Esophagus muscularis mucosa (tissue), 4 donors: ENCODE measurements around the gene PBX3. TPM values are rescaled to one million over a fixed set of nuclear protein-coding genes. Genes with fewer than 3 reads are reported as not detected.

Experiments
- DNase-seq: peaks from one replicate; pipeline ENCODE4 v3.0.0-alpha.2; 2017; ENCODE audit errors: extremely low spot score
- H3K27ac ChIP-seq, 4 donors: fragments of 200-600 bp; sonication (generic); replicated peaks in 1 of 4; 1 replicate in 3 of 4; 2 replicates in 1 of 4; pipeline ENCODE4 v1.5.1; 2016 to 2019; ENCODE audit warnings: mild to moderate bottlenecking in 1 of 4
- H3K27me3 ChIP-seq, 4 donors: fragments of 200-600 bp; sonication (generic); one replicate each; pipeline versions ENCODE4 v1.5.1 to v1.6.0; 2016 to 2019
- H3K36me3 ChIP-seq, 4 donors: fragments of 200-600 bp; sonication (generic); one replicate each; pipeline ENCODE4 v1.5.1; 2016 to 2019
- H3K4me1 ChIP-seq, 4 donors: fragments of 200-600 bp; sonication (generic); one replicate each; pipeline ENCODE4 v1.5.1; 2016 to 2019
- H3K4me3 ChIP-seq, 4 donors: fragments of 200-600 bp; sonication (generic); 1 replicate in 2 of 4; 2 replicates in 2 of 4; pipeline ENCODE4 v1.5.1; 2016 to 2019; ENCODE audit warnings: mild to moderate bottlenecking in 4 of 4, moderate library complexity in 1 of 4
- H3K9me3 ChIP-seq, 4 donors: fragments of 200-600 bp; sonication (generic); 1 replicate in 3 of 4; 2 replicates in 1 of 4; pipeline ENCODE4 v1.5.1; 2016 to 2019
- CTCF ChIP-seq, 3 experiments: fragments of 200-600 bp in 2 of 3; fragments of 450-650 bp in 1 of 3; sonication (generic) in 2 of 3; IDR thresholded peaks; one replicate each; pipeline ENCODE4 v1.5.1; 2017 to 2019; ENCODE audit warnings: antibody characterized with exemption in 3 of 3, mild to moderate bottlenecking in 2 of 3, moderate library complexity in 1 of 3
- EP300 ChIP-seq: sonication (generic); formaldehyde crosslinking; IDR thresholded peaks from one replicate; pipeline ENCODE4 v1.6.1; 2017; ENCODE audit warnings: antibody characterized with exemption
- POLR2A ChIP-seq: fragments of 450-650 bp; IDR thresholded peaks from one replicate; pipeline ENCODE4 v1.6.1; 2017; ENCODE audit warnings: antibody characterized with exemption, moderate library complexity, mild to moderate bottlenecking, low read depth
- POLR2AphosphoS5 ChIP-seq, 2 donors: sonication (generic); formaldehyde crosslinking; IDR thresholded peaks; one replicate each; pipeline ENCODE4 v1.6.1; 2017; ENCODE audit warnings: antibody characterized with exemption in 2 of 2
- WGBS: methylation state at CpG from one replicate; pipeline ENCODE4 v1.1.5; 2018; 5-methylcytosine and 5-hydroxymethylcytosine counted together
- intact Hi-C: fragments of 100-400 bp; cut with DNase I; formaldehyde crosslinking; loops from one replicate; pipeline ENCODE4 v1.15.1; 2023
- total RNA-seq, 4 donors: library from RNA; depleted of rRNA; stranded (reverse); fragments of >200 nt; gene quantifications; one replicate each; pipeline versions ENCODE4 v1.1.0 to v1.2.1, GENCODE V29; 2016

The PBX3 gene
- total RNA-seq, 4 donors from 2014 or later = 50.1 to 82.4 (median 54.3) TPM

- intact Hi-C loops = no loop called here
- TF ChIP-seq CTCF (IDR thresholded peaks at IDR 0.05) (no peak), POLR2AphosphoS5 (IDR thresholded peaks at IDR 0.05) (no peak), POLR2A (no peak)
- Histone ChIP-seq H3K27me3 (no peaks in the 10 kb centered on the region), H3K4me3 (no peak overlapping the region), H3K9me3 (peaks cover 0 to 5% (median 2%) of the 10 kb centered on the region in 4 donors), H3K4me1 (peaks cover 0 to 7% (median 0%) of the 10 kb centered on the region in 4 donors), H3K36me3 (peaks cover 0 to 5% (median 2%) of the 10 kb centered on the region in 4 donors), H3K27ac (no peak overlapping the region)
- DNase-seq = no peak
- 100% methylated on average over 4 of the region's 4 CpGs for WGBS
Observed at GRCh38 chr9:125950880-125951471, 203.8 kb downstream of the PBX3 start.

DNA sequence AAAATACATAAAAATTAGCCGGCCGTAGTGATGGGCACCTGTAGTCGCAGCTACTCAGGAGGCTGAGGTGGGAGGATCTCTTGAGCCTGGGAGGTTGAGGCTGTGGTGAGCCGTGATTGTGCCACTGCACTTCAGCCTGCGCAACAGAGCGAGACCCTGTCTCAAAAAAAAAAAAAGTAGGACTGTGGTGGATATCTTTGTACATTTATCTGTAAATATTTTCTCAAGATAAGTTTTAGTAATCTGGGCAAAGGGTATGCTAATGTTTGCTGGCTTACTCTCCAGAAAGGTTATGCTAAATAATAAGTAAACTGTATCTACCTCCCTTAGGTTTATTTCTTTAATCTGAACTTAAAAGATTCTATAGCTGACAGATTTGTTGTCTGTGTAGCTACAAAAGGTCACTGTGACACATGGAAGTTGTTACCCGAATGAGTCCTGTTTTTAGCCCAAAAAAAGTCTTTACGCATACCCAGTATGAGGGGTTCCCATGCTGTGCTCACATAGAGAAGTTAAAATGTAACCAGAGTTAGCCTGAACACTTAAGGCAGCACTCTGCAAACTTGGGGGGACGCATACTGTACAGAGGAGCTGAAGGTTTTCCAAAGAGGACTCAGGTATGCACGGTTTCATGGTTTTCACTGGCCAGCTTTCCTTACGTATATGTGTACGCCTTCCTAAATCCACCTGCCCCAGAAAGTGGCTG is 206.3 kb downstream of the PBX3 start:
- Histone ChIP-seq H3K27me3 (no peaks in the 10 kb centered on the region), H3K36me3 (peaks cover 0 to 5% (median 2%) of the 10 kb centered on the region in 4 donors), H3K4me3 (no peak overlapping the region), H3K27ac (no peak overlapping the region), H3K9me3 (no peaks in the 10 kb centered on the region), H3K4me1 (peaks cover 0 to 9% (median 0%) of the 10 kb centered on the region in 4 donors)
- WGBS = 97% methylated on average over 12 of the region's 12 CpGs
- DNase-seq = no peak
- TF ChIP-seq POLR2A = no peak
- TF ChIP-seq POLR2AphosphoS5 (IDR thresholded peaks at IDR 0.05) = no peak
- TF ChIP-seq EP300 = no peak
- no peak for TF ChIP-seq CTCF (IDR thresholded peaks at IDR 0.05)
- intact Hi-C loops = no loop called here

DNA sequence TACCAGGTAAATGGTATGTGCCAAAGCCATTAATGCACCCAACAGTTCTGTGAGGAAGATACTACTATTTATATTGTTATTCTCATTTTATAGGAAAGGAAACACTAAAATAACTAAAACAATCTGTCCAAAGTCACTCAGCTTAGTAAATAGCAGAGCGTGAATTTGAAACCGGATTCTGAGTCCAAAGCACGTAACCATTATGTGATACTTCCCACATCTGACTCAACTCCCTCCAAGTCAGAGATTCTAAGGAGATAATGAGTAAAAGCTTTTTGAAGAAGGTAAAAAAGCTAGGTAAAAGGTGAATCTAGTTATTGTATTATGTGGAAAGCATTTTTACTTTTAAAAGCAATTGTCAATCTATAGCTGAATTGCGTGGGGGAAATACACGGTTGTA is 208.9 kb downstream of the PBX3 start:
- intact Hi-C loops = no loop called here
- H3K9me3 ChIP-seq = no peaks in the 10 kb centered on the region
- peaks cover 0 to 22% (median 14%) of the 10 kb centered on the region in 4 donors for H3K4me1 ChIP-seq
- peaks cover 0 to 10% (median 3%) of the 10 kb centered on the region in 4 donors for H3K36me3 ChIP-seq
- DNase-seq = no peak
- H3K27me3 ChIP-seq = no peaks in the 10 kb centered on the region
- no peak overlapping the region for H3K4me3 ChIP-seq
- no peak overlapping the region for H3K27ac ChIP-seq
- 97% methylated on average over 5 of the region's 5 CpGs for WGBS
- TF ChIP-seq CTCF (IDR thresholded peaks at IDR 0.05) (no peak), EP300 (no peak), POLR2A (no peak), POLR2AphosphoS5 (IDR thresholded peaks at IDR 0.05) (no peak)

DNA sequence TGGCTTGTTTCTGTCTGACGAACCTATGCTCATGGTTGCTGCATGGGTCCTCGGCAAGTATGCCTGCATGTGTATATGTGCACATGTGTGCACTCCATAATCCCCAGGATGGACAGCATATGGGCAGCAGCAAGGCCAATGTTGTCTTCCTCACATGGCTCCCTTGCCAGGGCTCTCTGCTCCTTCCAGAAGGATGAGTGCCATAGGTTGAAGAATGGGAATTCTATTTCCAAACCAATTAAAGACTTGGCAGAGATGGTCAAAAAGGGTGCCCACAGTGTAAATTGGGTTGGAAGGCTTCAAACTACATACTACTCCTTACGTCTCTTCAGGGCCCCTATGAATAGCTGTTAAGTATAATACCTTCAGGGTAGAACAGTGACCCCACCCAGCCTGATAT is 212.1 kb downstream of the PBX3 start:
- peaks cover 0 to 27% (median 20%) of the 10 kb centered on the region in 4 donors for H3K36me3 ChIP-seq
- no peak overlapping the region for H3K4me3 ChIP-seq
- 96% methylated on average over 3 of the region's 3 CpGs for WGBS

More for the DNA sequence above, 212.1 kb downstream of the PBX3 start:
- Histone ChIP-seq H3K27ac (no peak overlapping the region), H3K27me3 (no peaks in the 10 kb centered on the region), H3K4me1 (peaks cover 0 to 22% (median 15%) of the 10 kb centered on the region in 4 donors), H3K9me3 (no peaks in the 10 kb centered on the region)
- TF ChIP-seq EP300 (no peak), POLR2AphosphoS5 (IDR thresholded peaks at IDR 0.05) (no peak), POLR2A (no peak), CTCF (IDR thresholded peaks at IDR 0.05) (no peak)
- intact Hi-C loops = no loop called here
- no peak for DNase-seq
